Renal pelvis (tissue), 4 donors: ENCODE results near the gene NECAB2. TPM values are rescaled to one million over a fixed set of nuclear protein-coding genes. Genes with fewer than 3 reads are reported as not detected.

Source experiments
- DNase-seq: peaks from one replicate; pipeline ENCODE4 v3.0.0-alpha.2; 2013
- polyA plus RNA-seq, 3 donors: library from polyadenylated mRNA; unstranded; fragments of 120-200 nt; gene quantifications; one replicate each; pipeline ENCODE4 v1.2.1, GENCODE V29; 2013; ENCODE audit not compliant: insufficient read length in 3 of 3

The NECAB2 gene
- polyA plus RNA-seq, 3 donors = 3.1 to 3.3 (median 3.2) TPM

- DNase-seq = no peak
These were observed 3.2 kb upstream of the NECAB2 start for GRCh38 chr16:83964684-83965443.

- no peak for DNase-seq
These were observed 2.4 kb upstream of the NECAB2 start for GRCh38 chr16:83965444-83966152.

GRCh38 chr16:83966153-83966696 is 1.8 kb upstream of the NECAB2 start:
- DNase-seq = no peak

GRCh38 chr16:83967091-83967490 is 953 bp upstream of the NECAB2 start:
- no peak for DNase-seq

GRCh38 chr16:83968306-83968851 is 335 bp downstream of the NECAB2 start:
- DNase-seq = no peak

GRCh38 chr16:83968891-83969649 is 1.0 kb downstream of the NECAB2 start:
- no peak for DNase-seq

GRCh38 chr16:83969771-83970429 is 1.9 kb downstream of the NECAB2 start:
- no peak for DNase-seq

GRCh38 chr16:83970430-83970815 is 2.4 kb downstream of the NECAB2 start:
- DNase-seq = no peak

- no peak for DNase-seq
These were observed 3.4 kb downstream of the NECAB2 start for GRCh38 chr16:83971165-83972130.

GRCh38 chr16:83972256-83973008 is 4.4 kb downstream of the NECAB2 start:
- no peak for DNase-seq

- DNase-seq = no peak
These were observed 5.0 kb downstream of the NECAB2 start for GRCh38 chr16:83973077-83973476.

GRCh38 chr16:83973581-83974385 is 5.7 kb downstream of the NECAB2 start:
- DNase-seq = no peak

GRCh38 chr16:83974475-83974874 is 6.4 kb downstream of the NECAB2 start:
- no peak for DNase-seq

GRCh38 chr16:83975590-83976260 is 7.7 kb downstream of the NECAB2 start:
- DNase-seq = no peak

GRCh38 chr16:83977056-83977815 is 9.2 kb downstream of the NECAB2 start:
- DNase-seq = no peak

- DNase-seq = no peak
These were observed 10.4 kb downstream of the NECAB2 start for GRCh38 chr16:83978401-83978904.

GRCh38 chr16:83979441-83979840 is 11.4 kb downstream of the NECAB2 start:
- DNase-seq = no peak
